Esophagus squamous epithelium (tissue), 5 donors: ENCODE measurements around the gene PTPRG. TPM values are rescaled to one million over a fixed set of nuclear protein-coding genes. Genes with fewer than 3 reads are reported as not detected.

Experiments
- DNase-seq: peaks from one replicate; lab custom pipeline; 2025; lab: John Stamatoyannopoulos, UW
- H3K27ac ChIP-seq, 4 donors: fragments of 200-600 bp; sonication (generic); one replicate each; pipeline ENCODE4 v1.5.1; 2016 to 2019; ENCODE audit warnings: mild to moderate bottlenecking in 1 of 4
- H3K27me3 ChIP-seq, 4 donors: fragments of 200-600 bp; sonication (generic); 1 replicate in 3 of 4; 2 replicates in 1 of 4; pipeline versions ENCODE4 v1.5.1 to v1.6.0; 2017 to 2021; ENCODE audit warnings: antibody characterized with exemption in 1 of 4
- H3K36me3 ChIP-seq, 3 donors: fragments of 200-600 bp; sonication (generic); one replicate each; pipeline ENCODE4 v1.5.1; 2016 to 2019
- H3K4me1 ChIP-seq, 3 donors: fragments of 200-600 bp; sonication (generic); one replicate each; pipeline ENCODE4 v1.5.1; 2017 to 2019
- H3K4me3 ChIP-seq, 4 donors: fragments of 200-600 bp; sonication (generic); 1 replicate in 3 of 4; 2 replicates in 1 of 4; pipeline ENCODE4 v1.5.1; 2016 to 2019; ENCODE audit warnings: mild to moderate bottlenecking in 2 of 4, moderate library complexity in 1 of 4
- H3K9me3 ChIP-seq, 3 donors: fragments of 200-600 bp; sonication (generic); one replicate each; pipeline ENCODE4 v1.5.1; 2016 to 2019
- POLR2A ChIP-seq, 4 donors: fragments of 450-650 bp; IDR thresholded peaks; one replicate each; pipeline ENCODE4 v1.6.1; 2017; ENCODE audit warnings: antibody characterized with exemption in 4 of 4, mild to moderate bottlenecking in 4 of 4, moderate library complexity in 3 of 4
- WGBS, 2 donors: methylation state at CpG; one replicate each; pipeline ENCODE4 v1.1.5; 2018; 5-methylcytosine and 5-hydroxymethylcytosine counted together
- intact Hi-C: fragments of 100-400 bp; cut with DNase I; formaldehyde crosslinking; loops from one replicate; pipeline ENCODE4 v1.15.0; 2022
- total RNA-seq, 4 donors: library from RNA; depleted of rRNA; stranded (reverse); fragments of >200 nt; gene quantifications; one replicate each; pipeline ENCODE4 v1.1.0, GENCODE V29; 2016
- TF ChIP-seq, protein P1 (sequence below), 6 experiments: fragments of 450-650 bp in 4 of 6; fragments of 200-600 bp in 2 of 6; sonication (generic) in 2 of 6; IDR thresholded peaks; one replicate each; pipeline ENCODE4 v1.5.1; 2016 to 2019; ENCODE audit warnings: antibody characterized with exemption in 6 of 6, mild to moderate bottlenecking in 4 of 6, moderate library complexity in 4 of 6
- donor health status: DM: yes; HTN: yes; CAD: no.

PTPRG gene
- total RNA-seq, 4 donors from 2014 or later = 3.7 to 42.2 (median 15.2) TPM

DNA sequence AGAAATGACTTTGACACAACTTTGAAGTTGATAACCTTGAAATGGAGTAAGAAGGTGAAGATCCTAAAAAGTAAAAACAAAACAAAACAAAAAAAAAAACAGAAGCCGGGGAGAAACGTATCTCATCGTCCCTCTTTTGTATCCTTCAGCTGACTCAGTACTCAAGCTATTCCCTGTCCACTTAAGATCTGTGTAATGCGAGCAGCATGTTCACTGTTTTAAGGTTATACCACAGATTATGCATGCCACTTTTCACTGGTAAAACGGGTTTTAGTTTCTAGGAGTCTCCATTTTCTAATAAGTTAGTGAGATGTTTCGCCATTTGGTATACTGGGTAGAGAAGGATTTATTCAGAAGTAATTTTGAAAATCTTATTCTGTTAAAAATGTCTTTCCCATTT, 487.7 kb downstream of the PTPRG start:
- DNase-seq = no peak
- TF ChIP-seq POLR2A (IDR thresholded peaks at IDR 0.05) = no peak
- TF ChIP-seq, protein P1, sequence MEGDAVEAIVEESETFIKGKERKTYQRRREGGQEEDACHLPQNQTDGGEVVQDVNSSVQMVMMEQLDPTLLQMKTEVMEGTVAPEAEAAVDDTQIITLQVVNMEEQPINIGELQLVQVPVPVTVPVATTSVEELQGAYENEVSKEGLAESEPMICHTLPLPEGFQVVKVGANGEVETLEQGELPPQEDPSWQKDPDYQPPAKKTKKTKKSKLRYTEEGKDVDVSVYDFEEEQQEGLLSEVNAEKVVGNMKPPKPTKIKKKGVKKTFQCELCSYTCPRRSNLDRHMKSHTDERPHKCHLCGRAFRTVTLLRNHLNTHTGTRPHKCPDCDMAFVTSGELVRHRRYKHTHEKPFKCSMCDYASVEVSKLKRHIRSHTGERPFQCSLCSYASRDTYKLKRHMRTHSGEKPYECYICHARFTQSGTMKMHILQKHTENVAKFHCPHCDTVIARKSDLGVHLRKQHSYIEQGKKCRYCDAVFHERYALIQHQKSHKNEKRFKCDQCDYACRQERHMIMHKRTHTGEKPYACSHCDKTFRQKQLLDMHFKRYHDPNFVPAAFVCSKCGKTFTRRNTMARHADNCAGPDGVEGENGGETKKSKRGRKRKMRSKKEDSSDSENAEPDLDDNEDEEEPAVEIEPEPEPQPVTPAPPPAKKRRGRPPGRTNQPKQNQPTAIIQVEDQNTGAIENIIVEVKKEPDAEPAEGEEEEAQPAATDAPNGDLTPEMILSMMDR (IDR thresholded peaks at IDR 0.05) = no peak

DNA sequence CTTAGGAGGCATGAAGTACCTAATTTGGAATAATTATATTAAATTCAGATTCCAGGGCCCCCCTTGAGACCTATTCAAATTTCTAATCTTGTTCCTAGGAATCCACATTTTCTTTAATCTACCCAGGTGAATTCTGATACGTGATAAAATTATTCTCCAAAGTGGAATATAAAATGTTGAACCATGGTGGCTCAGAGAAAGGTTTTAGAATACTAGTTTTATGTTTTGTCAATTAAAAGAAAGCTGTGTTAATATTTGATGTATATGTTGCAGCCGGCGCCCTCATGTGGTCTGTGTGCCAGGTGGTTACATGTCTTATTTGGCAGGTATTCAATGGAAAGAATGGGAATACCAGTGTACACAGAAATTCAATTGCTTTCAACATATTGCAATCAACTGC, 490.1 kb downstream of the PTPRG start:
- 43 to 49% methylated on average over 3 of the region's 3 CpGs for WGBS, 2 donors
- intact Hi-C loops = no loop called here
- no peak overlapping the region for H3K4me3 ChIP-seq

More for the DNA sequence above, 487.7 kb downstream of the PTPRG start:
- Histone ChIP-seq H3K4me3 (no peak overlapping the region), H3K27me3 (no peaks in the 10 kb centered on the region), H3K27ac (no peak overlapping the region), H3K9me3 (no peaks in the 10 kb centered on the region), H3K36me3 (no peaks in the 10 kb centered on the region), H3K4me1 (no peaks in the 10 kb centered on the region)
- 71 to 84% methylated on average over 6 of the region's 6 CpGs for WGBS, 2 donors
- intact Hi-C loops = no loop called here

DNA sequence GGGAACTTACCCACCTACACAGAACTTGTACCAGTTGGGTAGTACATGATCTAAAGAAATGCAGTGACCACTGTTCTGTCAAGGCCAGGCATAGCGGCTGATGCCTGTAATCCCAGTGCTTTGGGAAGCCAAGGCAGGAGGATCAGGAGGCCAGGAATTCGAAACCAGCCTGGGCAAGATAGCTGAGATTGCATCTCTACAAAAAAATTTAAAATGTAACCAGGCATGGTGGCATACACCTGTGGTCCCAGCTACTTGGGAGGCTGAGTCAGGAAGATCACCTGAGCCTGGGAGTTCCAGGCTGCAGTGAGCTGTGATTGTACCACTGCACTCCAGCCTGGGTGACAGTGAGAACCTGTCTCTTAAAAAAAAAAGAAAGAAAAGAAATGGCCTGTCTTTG, 491.0 kb downstream of the PTPRG start:
- H3K27ac ChIP-seq = no peak overlapping the region
- TF ChIP-seq POLR2A (IDR thresholded peaks at IDR 0.05) = no peak
- TF ChIP-seq, protein P1 (IDR thresholded peaks at IDR 0.05) = no peak
- DNase-seq = no peak
- no peaks in the 10 kb centered on the region for H3K4me1 ChIP-seq
- H3K9me3 ChIP-seq = no peaks in the 10 kb centered on the region
- H3K27me3 ChIP-seq = no peaks in the 10 kb centered on the region
- intact Hi-C loops = no loop called here
- H3K36me3 ChIP-seq = no peaks in the 10 kb centered on the region
- H3K4me3 ChIP-seq = no peak overlapping the region
- WGBS, 2 donors = 81 to 95% methylated on average over 2 of the region's 2 CpGs

More for the DNA sequence above, 490.1 kb downstream of the PTPRG start:
- Histone ChIP-seq H3K9me3 (no peaks in the 10 kb centered on the region), H3K36me3 (no peaks in the 10 kb centered on the region), H3K27ac (no peak overlapping the region), H3K4me1 (no peaks in the 10 kb centered on the region), H3K27me3 (no peaks in the 10 kb centered on the region)
- TF ChIP-seq POLR2A (IDR thresholded peaks at IDR 0.05) = no peak
- TF ChIP-seq, protein P1 (IDR thresholded peaks at IDR 0.05) = peak in 5 of 6 experiments; percentile 20 to 49 (median 27)
- DNase-seq = no peak

DNA sequence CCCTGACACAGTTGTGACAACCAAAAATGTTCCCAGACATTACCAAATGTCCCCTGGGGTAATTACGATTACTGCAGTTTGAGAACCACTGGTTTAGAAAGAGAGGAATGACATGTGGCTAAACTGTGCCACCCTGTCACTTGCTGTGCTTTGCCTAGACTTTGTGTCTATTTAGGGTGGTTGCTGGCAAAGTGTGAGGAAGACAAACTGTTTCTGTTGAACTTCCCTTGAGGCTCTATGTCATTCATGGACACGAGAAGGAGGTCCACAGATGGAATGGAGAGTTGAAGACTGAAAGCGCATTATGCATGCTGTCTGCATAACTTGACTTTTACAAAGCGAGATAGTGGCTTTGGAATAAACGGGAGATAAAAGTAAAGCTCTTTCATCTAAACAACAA, 495.3 kb downstream of the PTPRG start:
- no peak for TF ChIP-seq POLR2A (IDR thresholded peaks at IDR 0.05)
- TF ChIP-seq, protein P1 (IDR thresholded peaks at IDR 0.05) = no peak
- WGBS, 2 donors = 70 to 88% methylated on average over 5 of the region's 5 CpGs
- Histone ChIP-seq H3K4me3 (no peak overlapping the region), H3K9me3 (no peaks in the 10 kb centered on the region), H3K27me3 (no peaks in the 10 kb centered on the region), H3K36me3 (no peaks in the 10 kb centered on the region), H3K4me1 (no peaks in the 10 kb centered on the region), H3K27ac (no peak overlapping the region)
- intact Hi-C loops = no loop called here
- no peak for DNase-seq

DNA sequence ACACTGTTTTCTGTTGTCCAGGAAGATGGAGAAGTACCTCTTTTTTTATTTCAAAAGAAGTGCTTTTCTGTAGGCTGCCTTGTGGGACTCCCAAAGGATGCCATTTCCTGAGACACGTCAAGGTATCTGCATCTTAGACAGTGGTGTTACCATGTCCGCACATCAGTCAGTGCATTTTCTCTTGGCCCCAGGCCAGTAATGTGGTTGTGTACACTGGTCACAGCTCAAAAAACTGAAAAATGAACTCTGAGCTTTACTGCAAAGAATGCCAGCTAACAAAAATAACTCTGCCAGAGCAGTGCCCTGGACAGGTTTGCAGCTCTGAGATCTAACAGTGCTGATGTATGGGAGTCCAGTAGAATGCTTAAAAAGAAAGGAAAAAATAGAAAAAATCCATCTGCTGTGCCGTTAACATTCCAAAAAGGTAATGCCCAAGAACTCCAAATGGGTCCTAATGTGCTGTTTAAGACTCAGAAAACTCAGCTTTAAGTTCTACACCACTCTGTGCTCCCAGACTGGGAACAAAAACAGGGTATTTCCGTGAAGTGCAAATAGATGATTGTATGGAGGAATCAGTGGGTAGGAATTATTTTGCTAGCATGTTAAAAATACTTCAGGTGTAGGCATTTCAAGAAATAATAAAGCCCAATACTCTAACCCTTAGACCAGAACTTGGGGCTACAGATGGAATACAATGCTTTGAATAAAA, 496.1 kb downstream of the PTPRG start:
- no peaks in the 10 kb centered on the region for H3K9me3 ChIP-seq
- no peak overlapping the region for H3K27ac ChIP-seq
- DNase-seq = no peak
- intact Hi-C loops = no loop called here
- TF ChIP-seq, protein P1 (IDR thresholded peaks at IDR 0.05) = no peak
- no peak for TF ChIP-seq POLR2A (IDR thresholded peaks at IDR 0.05)
- no peaks in the 10 kb centered on the region for H3K36me3 ChIP-seq
- no peaks in the 10 kb centered on the region for H3K27me3 ChIP-seq
- H3K4me1 ChIP-seq = no peaks in the 10 kb centered on the region
- 79 to 84% methylated on average over 3 to 4 of the region's 4 CpGs for WGBS, 2 donors
- no peak overlapping the region for H3K4me3 ChIP-seq
